Measurements from ENCODE around the gene LCN2. TPM values are rescaled to one million over a fixed set of nuclear protein-coding genes. Genes with fewer than 3 reads are reported as not detected.

LCN2 gene
- 2.8 to 5.4 TPM (median 3.3 TPM) in 5 replicates for total RNA-seq (2022; extraction: Qiagen RNA extraction)

GRCh38 chr9:128149001-128149701 lies at the start of gene LCN2:
Gene LCN2 (plus strand): TSS chr9:128149453. CDS start chr9:128149526, 73 bp downstream.

GRCh38 chr9:128127568-128127989 lies 21.7 kb upstream of the LCN2 start, which contains the start of gene PTGES2:
Gene PTGES2 (minus strand): TSS chr9:128127729. CDS start chr9:128127717, 12 bp downstream.

GRCh38 chr9:128159784-128160602 lies 10.7 kb downstream of the LCN2 start, which contains the start of gene BBLN:
Gene BBLN (plus strand): TSS chr9:128160265. CDS start chr9:128160408, 143 bp downstream.

GRCh38 chr9:128191406-128192046 lies 42.3 kb downstream of the LCN2 start, which contains the start of gene CIZ1:
Gene CIZ1 (minus strand): TSS chr9:128191572. CDS start chr9:128190857, 715 bp downstream.

Other genes starting within 250 kb of the LCN2 start
- 18.3 to 23.7 TPM (median 21.6 TPM) in 5 replicates for gene ST6GALNAC6, start 249.8 kb upstream of the LCN2 start, total RNA-seq (2022; extraction: Qiagen RNA extraction)
- gene ST6GALNAC4, start 232.4 kb upstream of the LCN2 start, total RNA-seq (2022; extraction: Qiagen RNA extraction) = 13.9 to 17.2 TPM (median 16.3 TPM) in 5 replicates
- 1.5 to 2.1 TPM (median 1.6 TPM) in 5 replicates for gene PIP5KL1, start 218.7 kb upstream of the LCN2 start, total RNA-seq (2022; extraction: Qiagen RNA extraction)
- gene DPM2, start 211.6 kb upstream of the LCN2 start, total RNA-seq (2022; extraction: Qiagen RNA extraction) = 35.2 to 42.8 TPM (median 42.5 TPM) in 5 replicates
- gene EEIG1, start 168.5 kb upstream of the LCN2 start, total RNA-seq (2022; extraction: Qiagen RNA extraction) = 41.9 to 56.2 TPM (median 44.3 TPM) in 5 replicates
- 5.6 to 7.4 TPM (median 7.2 TPM) in 5 replicates for gene NAIF1, start 82.1 kb upstream of the LCN2 start, total RNA-seq (2022; extraction: Qiagen RNA extraction)
- 7.2 to 8.4 TPM (median 8.0 TPM) in 5 replicates for gene SLC25A25, start 81.2 kb upstream of the LCN2 start, total RNA-seq (2022; extraction: Qiagen RNA extraction)
- gene PTGES2, start 21.7 kb upstream of the LCN2 start, total RNA-seq (2022; extraction: Qiagen RNA extraction) = 70.5 to 93.8 TPM (median 86.8 TPM) in 5 replicates
- gene BBLN, start 10.8 kb downstream of the LCN2 start, total RNA-seq (2022; extraction: Qiagen RNA extraction) = 34.6 to 71.9 TPM (median 63.7 TPM) in 5 replicates
- 78.3 to 92.7 TPM (median 80.6 TPM) in 5 replicates for gene CIZ1, start 42.1 kb downstream of the LCN2 start, total RNA-seq (2022; extraction: Qiagen RNA extraction)
- gene DNM1, start 53.9 kb downstream of the LCN2 start, total RNA-seq (2022; extraction: Qiagen RNA extraction) = 79.3 to 92.9 TPM (median 87.9 TPM) in 5 replicates
- 39.1 to 52.6 TPM (median 45.9 TPM) in 5 replicates for gene GOLGA2, start 126.6 kb downstream of the LCN2 start, total RNA-seq (2022; extraction: Qiagen RNA extraction)
- 38.8 to 46.0 TPM (median 43.7 TPM) in 5 replicates for gene SWI5, start 126.8 kb downstream of the LCN2 start, total RNA-seq (2022; extraction: Qiagen RNA extraction)
- gene TRUB2, start 173.0 kb downstream of the LCN2 start, total RNA-seq (2022; extraction: Qiagen RNA extraction) = 39.4 to 51.8 TPM (median 47.4 TPM) in 5 replicates
- 46.0 to 60.9 TPM (median 56.5 TPM) in 5 replicates for gene COQ4, start 173.4 kb downstream of the LCN2 start, total RNA-seq (2022; extraction: Qiagen RNA extraction)
- gene SLC27A4, start 191.1 kb downstream of the LCN2 start, total RNA-seq (2022; extraction: Qiagen RNA extraction) = 43.0 to 51.7 TPM (median 44.7 TPM) in 5 replicates
- gene URM1, start 221.9 kb downstream of the LCN2 start, total RNA-seq (2022; extraction: Qiagen RNA extraction) = 72.5 to 89.1 TPM (median 82.5 TPM) in 5 replicates

Data from A549 treated with Hydrocortisone at 1 μM for 4 hours (cell line).